Vagina (tissue), 2 donors: ENCODE measurements around the gene USF1.
"Not testable (repeated sequence)": the region's sequence is repeated elsewhere in the genome, so short reads cannot be mapped to it uniquely, and the experiment has no call there.

Experiments used
- CTCF ChIP-seq, 3 experiments: fragments of 450-650 bp in 2 of 3; fragments of 200-600 bp in 1 of 3; sonication (generic) in 1 of 3; IDR thresholded peaks; one replicate each; pipeline ENCODE4 v1.5.1; 2017 to 2019; ENCODE audit warnings: antibody characterized with exemption in 3 of 3, mild to moderate bottlenecking in 2 of 3, moderate library complexity in 2 of 3
- POLR2A ChIP-seq, 2 donors: fragments of 450-650 bp; IDR thresholded peaks; one replicate each; pipeline ENCODE4 v1.6.1; 2017; ENCODE audit warnings: antibody characterized with exemption in 2 of 2, mild to moderate bottlenecking in 2 of 2, moderate library complexity in 2 of 2
- POLR2AphosphoS5 ChIP-seq, 2 donors: sonication (generic); formaldehyde crosslinking; IDR thresholded peaks; one replicate each; pipeline ENCODE4 v1.9.0; 2017; ENCODE audit warnings: antibody characterized with exemption in 2 of 2, mild to moderate bottlenecking in 2 of 2, low read depth in 1 of 2; ENCODE audit not compliant: insufficient read depth in 1 of 2

GRCh38 chr1:161063936-161064335 lies 18.2 kb upstream of the USF1 start:
- TF ChIP-seq CTCF (IDR thresholded peaks at IDR 0.05); POLR2AphosphoS5 (IDR thresholded peaks at IDR 0.05; ENCODE audit: insufficient read depth in 1 of 2, low read depth in 1 of 2); POLR2A (IDR thresholded peaks at IDR 0.05): not testable (repeated sequence)
